ENCODE results near the gene BECN2. TPM values are rescaled to one million over a fixed set of nuclear protein-coding genes. Genes with fewer than 3 reads are reported as not detected.

Gene BECN2
- total RNA-seq, 4 donors from 2014 or later = not detected

DNA sequence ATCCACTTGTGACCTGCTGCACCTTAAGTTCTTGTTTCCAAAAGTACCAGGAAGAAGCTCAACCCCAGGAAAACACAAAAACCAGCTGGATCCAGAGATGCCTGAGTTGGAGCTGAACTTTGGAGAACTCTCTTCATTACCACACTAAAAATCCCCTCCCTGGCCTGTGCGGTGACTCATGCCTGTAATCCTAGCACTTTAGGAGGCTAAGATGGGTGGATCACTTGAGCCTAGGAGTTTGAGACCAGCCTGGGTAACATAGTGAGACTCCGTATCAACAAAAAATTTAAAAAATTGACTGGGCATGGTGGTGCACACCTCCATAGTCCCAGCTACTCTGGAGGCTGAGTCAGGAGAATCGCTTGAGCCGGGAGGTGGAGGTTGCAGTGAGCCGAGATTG is 35.2 kb downstream of the BECN2 start:
- H3K27me3 ChIP-seq = no peaks in the 10 kb centered on the region
- no peaks in the 10 kb centered on the region for H3K9me3 ChIP-seq
- H3K27ac ChIP-seq = no peak overlapping the region
- H3K4me1 ChIP-seq = no peaks in the 10 kb centered on the region
- WGBS, 2 donors = 76 to 81% methylated on average over 5 of the region's 5 CpGs
- DNase-seq = no peak
- intact Hi-C loops (cut with DNase I) = no loop called here
- H3K4me3 ChIP-seq = no peak overlapping the region
- H3K36me3 ChIP-seq = no peaks in the 10 kb centered on the region
- TF ChIP-seq, protein P1, sequence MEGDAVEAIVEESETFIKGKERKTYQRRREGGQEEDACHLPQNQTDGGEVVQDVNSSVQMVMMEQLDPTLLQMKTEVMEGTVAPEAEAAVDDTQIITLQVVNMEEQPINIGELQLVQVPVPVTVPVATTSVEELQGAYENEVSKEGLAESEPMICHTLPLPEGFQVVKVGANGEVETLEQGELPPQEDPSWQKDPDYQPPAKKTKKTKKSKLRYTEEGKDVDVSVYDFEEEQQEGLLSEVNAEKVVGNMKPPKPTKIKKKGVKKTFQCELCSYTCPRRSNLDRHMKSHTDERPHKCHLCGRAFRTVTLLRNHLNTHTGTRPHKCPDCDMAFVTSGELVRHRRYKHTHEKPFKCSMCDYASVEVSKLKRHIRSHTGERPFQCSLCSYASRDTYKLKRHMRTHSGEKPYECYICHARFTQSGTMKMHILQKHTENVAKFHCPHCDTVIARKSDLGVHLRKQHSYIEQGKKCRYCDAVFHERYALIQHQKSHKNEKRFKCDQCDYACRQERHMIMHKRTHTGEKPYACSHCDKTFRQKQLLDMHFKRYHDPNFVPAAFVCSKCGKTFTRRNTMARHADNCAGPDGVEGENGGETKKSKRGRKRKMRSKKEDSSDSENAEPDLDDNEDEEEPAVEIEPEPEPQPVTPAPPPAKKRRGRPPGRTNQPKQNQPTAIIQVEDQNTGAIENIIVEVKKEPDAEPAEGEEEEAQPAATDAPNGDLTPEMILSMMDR (IDR thresholded peaks at IDR 0.05) = no peak
- no peak for TF ChIP-seq POLR2A (IDR thresholded peaks at IDR 0.05)

DNA sequence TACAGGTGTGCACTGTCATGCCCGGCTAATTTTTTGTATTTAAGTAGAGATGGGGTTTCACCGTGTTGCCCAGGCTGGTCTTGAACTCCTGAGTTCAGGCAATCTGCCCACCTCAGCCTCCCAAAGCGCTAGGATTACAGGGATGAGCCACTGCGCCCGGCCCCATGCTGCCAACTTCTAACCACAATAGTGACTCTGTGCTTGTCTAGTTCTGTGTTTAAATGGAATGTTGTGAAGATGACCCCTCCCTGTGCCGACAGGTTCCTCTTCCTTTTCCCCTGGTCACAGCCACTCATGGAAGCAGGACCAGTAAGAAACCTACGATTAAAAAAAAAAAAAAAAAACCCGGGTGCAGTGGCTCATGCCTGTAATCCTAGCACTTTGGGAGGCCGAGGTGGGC is 36.6 kb downstream of the BECN2 start:
- TF ChIP-seq, protein P1 (IDR thresholded peaks at IDR 0.05) = no peak
- TF ChIP-seq POLR2A (IDR thresholded peaks at IDR 0.05) = no peak
- no peaks in the 10 kb centered on the region for H3K36me3 ChIP-seq
- H3K9me3 ChIP-seq = no peaks in the 10 kb centered on the region
- H3K27me3 ChIP-seq = no peaks in the 10 kb centered on the region
- 75 to 81% methylated on average over 3 to 8 of the region's 9 CpGs for WGBS, 2 donors
- intact Hi-C loops (cut with DNase I) = no loop called here
- no peak for DNase-seq
- H3K4me1 ChIP-seq = peaks cover 0 to 12% (median 3%) of the 10 kb centered on the region in 3 donors
- no peak overlapping the region for H3K4me3 ChIP-seq
- H3K27ac ChIP-seq = no peak overlapping the region

DNA sequence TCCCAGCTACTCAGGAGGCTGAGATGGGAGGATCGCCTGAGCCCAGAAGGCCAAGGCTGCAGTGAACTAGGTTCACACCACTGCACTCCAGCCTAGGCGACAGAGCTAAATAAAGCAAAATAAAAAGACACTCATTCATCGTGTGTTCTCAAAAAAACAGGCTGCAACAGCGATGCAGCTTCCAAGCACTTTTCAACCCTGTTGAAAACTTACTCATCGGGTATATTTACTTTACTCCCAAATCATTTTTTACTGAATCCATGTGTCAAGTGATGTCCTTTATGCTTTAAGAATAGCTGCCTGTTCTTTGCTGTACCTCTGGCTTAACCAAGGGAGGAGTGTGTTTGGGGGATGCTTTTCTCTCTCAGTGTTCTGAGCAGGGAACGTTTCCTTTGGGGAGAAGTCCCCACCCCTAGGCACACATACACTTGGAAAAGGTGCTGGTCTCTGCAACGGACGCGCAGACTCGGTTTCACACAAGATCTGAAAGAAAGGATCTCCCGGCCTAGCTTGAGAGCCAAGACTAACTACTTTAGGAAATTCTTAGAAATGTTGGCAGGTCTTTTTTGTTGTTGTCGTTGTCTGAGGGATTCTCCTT is 39.9 kb downstream of the BECN2 start:
- peaks cover 0 to 12% (median 3%) of the 10 kb centered on the region in 3 donors for H3K4me1 ChIP-seq
- H3K36me3 ChIP-seq = no peaks in the 10 kb centered on the region
- WGBS, 2 donors = 47 to 49% methylated on average over 12 of the region's 12 CpGs
- peaks cover 0 to 4% (median 0%) of the 10 kb centered on the region in 4 donors for H3K27me3 ChIP-seq
- H3K4me3 ChIP-seq = no peak overlapping the region
- intact Hi-C loops (cut with DNase I) = no loop called here
- H3K9me3 ChIP-seq = no peaks in the 10 kb centered on the region
- no peak for TF ChIP-seq POLR2A (IDR thresholded peaks at IDR 0.05)
- H3K27ac ChIP-seq = no peak overlapping the region
- DNase-seq = no peak

DNA sequence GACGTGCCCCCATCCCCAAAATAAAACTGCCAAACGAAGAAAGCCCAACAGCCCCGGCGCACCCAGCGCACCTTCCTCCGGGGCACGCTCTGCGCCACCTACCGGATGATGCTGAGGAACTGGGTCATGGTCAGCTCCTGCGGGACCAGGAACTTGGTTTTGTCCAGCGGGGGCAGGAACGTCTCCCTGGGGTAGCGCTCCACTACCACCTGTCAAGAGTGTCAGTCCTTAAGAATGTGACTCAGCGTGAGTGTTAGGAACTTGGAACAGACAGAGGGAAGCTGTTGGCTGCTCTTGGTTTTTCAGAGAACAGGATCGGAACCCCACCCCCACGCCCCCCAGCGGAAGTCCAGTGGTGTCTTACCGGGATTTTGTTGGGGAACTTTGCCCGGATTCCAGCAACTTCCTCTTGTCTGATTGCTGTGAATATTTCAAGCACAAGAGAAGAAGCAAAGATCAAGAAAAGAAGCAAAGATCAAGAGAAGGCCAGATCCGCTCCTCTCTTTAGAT is 40.9 kb downstream of the BECN2 start:
- Histone ChIP-seq H3K4me3 (peak overlapping the region in 3 of 4 donors; percentile 10 to 58 (median 11)), H3K27ac (peak overlapping the region in 2 of 4 donors; percentile 14 to 38), H3K27me3 (peaks cover 0 to 4% (median 0%) of the 10 kb centered on the region in 4 donors), H3K36me3 (no peaks in the 10 kb centered on the region), H3K4me1 (peaks cover 0 to 12% (median 3%) of the 10 kb centered on the region in 3 donors), H3K9me3 (no peaks in the 10 kb centered on the region)
- DNase-seq = no peak
- WGBS, 2 donors = 9 to 17% methylated on average over 4 to 13 of the region's 20 CpGs
- TF ChIP-seq, protein P1 (IDR thresholded peaks at IDR 0.05) = peak; percentile 13 to 49 (median 23)
- TF ChIP-seq POLR2A (IDR thresholded peaks at IDR 0.05) = no peak
- intact Hi-C loops (cut with DNase I) = no loop called here

DNA sequence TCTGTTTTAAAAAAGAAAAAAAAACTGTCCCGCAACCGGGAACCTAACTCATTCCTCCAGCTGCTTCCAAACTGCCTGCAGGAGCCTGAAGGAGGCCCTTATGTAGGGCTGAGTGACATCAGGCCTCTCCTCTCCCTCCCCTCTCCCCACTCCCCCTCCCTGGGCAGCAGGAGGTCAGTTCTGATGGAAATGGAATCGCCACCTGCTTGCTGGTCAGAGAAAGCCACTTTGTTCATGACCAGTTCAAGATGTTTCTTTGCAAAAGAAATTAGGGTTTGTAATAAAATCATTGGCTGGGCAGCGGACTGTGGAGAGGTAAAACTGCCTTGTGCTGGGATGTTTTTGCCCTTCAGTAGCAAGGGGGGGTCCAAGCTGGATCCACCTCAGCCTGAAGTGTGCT is 41.5 kb downstream of the BECN2 start, which contains the start of gene MAP1LC3C:
Gene MAP1LC3C, minus strand, starts transcription at position 73 of the 400 bp plus-strand sequence. CDS start 90 bp downstream, outside the sequence.
- H3K36me3 ChIP-seq = no peaks in the 10 kb centered on the region
- intact Hi-C loops (cut with DNase I) = no loop called here
- no peak for DNase-seq
- TF ChIP-seq, protein P1 (IDR thresholded peaks at IDR 0.05) = no peak
- no peak for TF ChIP-seq POLR2A (IDR thresholded peaks at IDR 0.05)
- H3K27ac ChIP-seq = peak within 1 kb of the TSS in 3 of 4 donors; percentile 11 to 38 (median 14)
- H3K4me3 ChIP-seq = peak within 1 kb of the TSS in 3 of 4 donors; percentile 10 to 58 (median 11)
- H3K27me3 ChIP-seq = peaks cover 0 to 4% (median 0%) of the 10 kb centered on the region in 4 donors
- peaks cover 0 to 12% (median 3%) of the 10 kb centered on the region in 3 donors for H3K4me1 ChIP-seq
- H3K9me3 ChIP-seq = no peaks in the 10 kb centered on the region
- 49% methylated on average over 4 of the region's 4 CpGs for WGBS, 2 donors

Data from esophagus squamous epithelium (tissue), 5 donors.